HuH-7 (cell line): Measurements from ENCODE around the gene SELENOT.
"Not testable (repeated sequence)": the region's sequence is repeated elsewhere in the genome, so short reads cannot be mapped to it uniquely, and the experiment has no call there.

Experiments
- DNase-seq: peaks from one replicate; pipeline ENCODE4 v3.0.0; 2011; ENCODE audit warnings: low spot score

SELENOT gene, protein sequence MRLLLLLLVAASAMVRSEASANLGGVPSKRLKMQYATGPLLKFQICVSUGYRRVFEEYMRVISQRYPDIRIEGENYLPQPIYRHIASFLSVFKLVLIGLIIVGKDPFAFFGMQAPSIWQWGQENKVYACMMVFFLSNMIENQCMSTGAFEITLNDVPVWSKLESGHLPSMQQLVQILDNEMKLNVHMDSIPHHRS

DNA sequence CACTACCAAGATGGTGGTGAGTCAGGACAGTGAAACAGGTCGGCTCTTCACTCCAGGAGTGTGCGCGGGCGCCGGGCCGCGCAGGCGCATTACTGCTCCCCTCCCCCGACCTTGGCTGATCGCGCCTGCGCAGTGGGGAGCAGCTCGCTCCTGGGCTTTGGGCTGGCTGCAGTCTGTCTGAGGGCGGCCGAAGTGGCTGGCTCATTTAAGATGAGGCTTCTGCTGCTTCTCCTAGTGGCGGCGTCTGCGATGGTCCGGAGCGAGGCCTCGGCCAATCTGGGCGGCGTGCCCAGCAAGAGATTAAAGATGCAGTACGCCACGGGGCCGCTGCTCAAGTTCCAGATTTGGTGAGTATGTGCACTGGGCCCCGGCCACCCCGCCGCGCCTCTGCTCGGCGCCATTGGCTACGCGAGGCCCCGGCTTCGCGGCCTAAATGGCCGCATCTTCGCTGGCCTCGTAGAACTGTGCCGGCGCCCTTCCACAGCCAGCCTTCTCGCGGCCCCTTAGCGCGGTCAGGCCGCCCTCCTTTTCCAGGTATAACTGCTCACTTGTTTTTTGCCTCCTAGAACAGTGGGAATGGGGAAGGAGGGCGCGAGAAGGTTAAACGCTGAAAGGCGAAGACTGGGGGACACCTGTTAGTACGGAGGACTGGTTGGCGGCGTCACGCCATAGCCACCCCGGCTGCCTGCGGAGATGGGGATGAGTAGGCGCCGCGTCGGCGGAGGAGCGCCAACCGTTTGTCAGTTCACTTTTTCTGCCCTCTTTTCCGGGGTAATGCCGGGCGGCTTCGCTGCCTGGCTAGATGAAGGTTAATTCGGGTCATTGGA lies at the start of gene SELENOT:
Gene SELENOT (plus strand): TSS at position 169 of the 827 bp plus-strand sequence. CDS start 42 bp downstream, at position 211.
- peak; percentile 83 for DNase-seq

GRCh38 chr3:150555859-150556436 lies 47.2 kb upstream of the SELENOT start:
- DNase-seq = no peak

- DNase-seq = no peak
These were observed 46.3 kb upstream of the SELENOT start for GRCh38 chr3:150556792-150557191.

GRCh38 chr3:150557725-150558124 lies 45.4 kb upstream of the SELENOT start:
- DNase-seq = no peak

DNA sequence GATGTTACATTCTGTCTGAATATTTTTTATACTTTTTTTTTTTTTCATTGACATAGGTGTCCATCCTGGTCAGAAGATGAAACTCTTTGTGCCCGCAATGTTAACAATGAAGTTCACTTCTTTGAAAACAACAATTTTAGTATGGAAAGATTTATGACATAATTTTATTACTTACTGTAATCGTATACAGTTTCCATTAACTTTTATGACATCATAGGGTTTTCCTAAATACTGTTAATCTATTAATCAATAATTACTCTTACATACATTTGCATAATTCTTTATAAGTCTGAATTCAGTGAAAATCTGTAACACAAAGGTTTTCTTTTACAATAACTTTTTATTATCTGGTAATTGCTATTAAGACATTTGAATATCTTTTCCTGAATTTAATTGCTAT lies 38.9 kb upstream of the SELENOT start:
- DNase-seq = no peak

- DNase-seq = no peak
These were observed 35.8 kb upstream of the SELENOT start for GRCh38 chr3:150567328-150567727.

- DNase-seq = no peak
These were observed 25.3 kb upstream of the SELENOT start for GRCh38 chr3:150577855-150578254.

- no peak for DNase-seq
These were observed 21.9 kb upstream of the SELENOT start for GRCh38 chr3:150581174-150581573.

DNA sequence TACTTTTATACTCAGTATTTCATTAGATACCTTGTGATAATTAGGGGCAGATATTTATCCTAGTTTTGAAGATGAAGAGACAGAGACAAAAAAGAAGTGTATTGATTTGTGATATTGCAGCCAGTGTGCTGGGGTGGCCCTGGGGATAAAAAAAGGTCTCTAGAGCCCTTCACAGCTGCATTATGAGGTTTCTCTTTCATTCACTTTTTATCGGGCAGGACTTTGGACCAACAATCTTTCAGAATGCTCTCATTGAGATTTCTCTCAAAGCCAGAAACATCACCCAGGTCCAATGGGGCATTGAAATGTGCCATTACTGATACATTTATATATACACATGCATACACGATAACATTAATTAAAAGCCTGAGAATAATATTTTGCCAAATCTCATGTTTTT lies 20.5 kb upstream of the SELENOT start:
- no peak for DNase-seq

DNA sequence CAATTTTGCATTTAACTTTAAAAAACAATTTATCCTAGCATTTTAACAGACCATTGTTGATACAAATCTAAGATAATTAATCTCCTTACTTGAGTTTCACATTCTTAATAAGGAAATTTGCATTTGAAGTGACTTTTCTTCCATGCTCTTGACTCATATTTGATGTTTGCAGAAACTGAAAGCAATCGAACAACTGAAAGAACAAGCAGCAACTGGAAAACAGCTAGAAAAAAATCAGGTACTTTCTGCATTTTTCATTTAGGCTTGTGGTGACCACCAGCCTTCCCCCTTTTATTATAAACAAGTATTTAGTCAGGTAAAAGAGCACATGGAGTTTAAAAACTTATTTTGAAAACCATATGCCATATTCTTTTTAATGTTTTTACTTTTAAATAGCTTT lies 20.1 kb upstream of the SELENOT start:
- DNase-seq = no peak

DNA sequence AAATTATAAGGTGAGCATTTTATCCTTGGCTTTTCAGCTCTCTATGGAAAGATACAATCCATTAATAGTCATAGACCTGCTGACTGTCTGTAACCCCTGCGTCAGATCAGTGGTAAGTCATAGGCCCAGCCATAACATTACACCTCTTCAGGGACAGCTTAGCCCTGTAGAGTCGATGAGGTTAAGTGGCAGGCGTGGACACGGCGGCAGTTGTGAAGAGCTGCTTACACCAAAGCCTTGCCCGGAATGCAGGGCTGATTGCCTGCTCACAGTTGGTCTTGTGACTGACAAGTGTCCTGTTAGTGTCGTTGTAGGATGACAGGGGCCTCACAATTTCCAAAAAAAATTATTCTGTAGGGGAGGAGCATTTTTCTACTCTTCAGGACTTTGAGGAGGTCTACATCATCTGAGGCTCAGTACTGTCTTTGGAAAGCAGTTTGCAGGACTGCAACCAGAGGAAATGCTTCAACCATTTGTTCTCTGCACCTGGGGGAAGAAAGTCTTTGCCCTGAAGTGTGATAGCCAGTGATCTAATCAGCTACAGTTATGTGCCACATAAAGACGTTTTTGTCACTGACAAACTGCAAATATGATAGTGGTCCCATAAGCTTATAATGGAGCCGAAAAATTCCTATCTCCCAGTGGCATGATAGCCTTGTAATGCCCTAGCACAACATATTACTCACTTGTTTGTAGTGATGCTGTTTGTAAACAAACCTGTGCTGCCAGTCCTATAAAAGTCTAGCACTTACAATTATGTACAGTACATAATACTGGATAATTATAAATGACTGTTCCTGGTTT lies 14.9 kb upstream of the SELENOT start:
- no peak for DNase-seq

GRCh38 chr3:150589759-150590158 lies 13.4 kb upstream of the SELENOT start:
- DNase-seq = no peak

GRCh38 chr3:150594150-150594549 lies 9.0 kb upstream of the SELENOT start:
- no peak for DNase-seq

- no peak for DNase-seq
These were observed 5.5 kb upstream of the SELENOT start for GRCh38 chr3:150597646-150598045.

GRCh38 chr3:150599611-150600297 lies 3.4 kb upstream of the SELENOT start:
- no peak for DNase-seq

GRCh38 chr3:150600647-150601530 lies 2.2 kb upstream of the SELENOT start:
- DNase-seq = not testable (repeated sequence)

- DNase-seq = no peak
These were observed 532 bp upstream of the SELENOT start for GRCh38 chr3:150602426-150603152.

DNA sequence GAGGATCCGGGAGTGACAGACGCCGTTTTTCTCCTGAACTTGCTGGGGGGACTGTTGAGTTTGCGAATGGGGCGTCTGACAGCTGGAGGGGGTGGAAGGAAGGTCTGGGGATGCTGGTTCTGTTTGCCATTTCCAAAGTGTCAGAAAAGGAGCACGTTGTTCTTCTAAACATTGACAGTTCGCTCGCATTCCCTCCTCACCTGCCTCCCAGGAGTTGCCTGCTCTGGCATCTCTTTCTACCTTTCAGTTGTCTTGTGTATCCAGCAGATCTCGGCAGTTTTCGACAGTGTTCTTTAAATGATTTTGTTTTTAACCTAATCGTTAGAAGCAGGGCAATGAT lies 829 bp downstream of the SELENOT start:
- DNase-seq = peak; percentile 9

- no peak for DNase-seq
These were observed 3.0 kb downstream of the SELENOT start for GRCh38 chr3:150605998-150606641.
